Nephron (organoid): Measurements from ENCODE around the gene SASH1.

Experiments
- H3K27ac Mint-ChIP-seq, 3 experiments: 2 replicates each; pipeline ENCODE4 v1.8.0; 2020; ENCODE audit warnings: mixed read lengths in 3 of 3, mild to moderate bottlenecking in 2 of 3, moderate library complexity in 1 of 3
- H3K27me3 Mint-ChIP-seq: 2 replicates; pipeline ENCODE4 v1.8.0; 2021; ENCODE audit warnings: low read depth, mild to moderate bottlenecking, moderate library complexity, mixed read lengths
- H3K36me3 Mint-ChIP-seq: 2 replicates; pipeline ENCODE4 v1.8.0; 2020; ENCODE audit warnings: low read depth, mixed read lengths
- H3K4me1 Mint-ChIP-seq: 2 replicates; pipeline ENCODE4 v1.8.0; 2020; ENCODE audit warnings: mixed read lengths
- H3K4me3 Mint-ChIP-seq, 3 experiments: 2 replicates each; pipeline ENCODE4 v1.8.0; 2020; ENCODE audit warnings: mild to moderate bottlenecking in 3 of 3, mixed read lengths in 3 of 3, moderate library complexity in 2 of 3
- H3K9me3 Mint-ChIP-seq: 2 replicates; pipeline ENCODE4 v1.8.0; 2020; ENCODE audit warnings: mixed read lengths
- CTCF ChIP-seq, 3 experiments: fragments of 200-600 bp; sonication (generic); IDR thresholded peaks; one replicate each; pipeline ENCODE4 v1.5.0; 2021; ENCODE audit warnings: antibody characterized with exemption in 3 of 3; ENCODE audit not compliant: unreplicated experiment in 3 of 3

SASH1 gene

GRCh38 chr6:148492654-148493290 lies 150.1 kb downstream of the SASH1 start:
- H3K36me3 Mint-ChIP-seq, result peaks cover 37% of the 10 kb centered on the region
- no peaks in the 10 kb centered on the region for H3K27me3 Mint-ChIP-seq
- no peak for TF ChIP-seq CTCF (IDR thresholded peaks at IDR 0.05; ENCODE audit: unreplicated experiment in 3 of 3)
- peaks cover 17% of the 10 kb centered on the region for H3K4me1 Mint-ChIP-seq
- H3K27ac Mint-ChIP-seq, result no peak overlapping the region
- no peak overlapping the region for H3K4me3 Mint-ChIP-seq
- no peaks in the 10 kb centered on the region for H3K9me3 Mint-ChIP-seq

GRCh38 chr6:148493424-148493823 lies 150.8 kb downstream of the SASH1 start:
- Mint-ChIP-seq H3K27ac (no peak overlapping the region), H3K36me3 (peaks cover 31% of the 10 kb centered on the region), H3K4me1 (peaks cover 18% of the 10 kb centered on the region), H3K4me3 (no peak overlapping the region), H3K9me3 (no peaks in the 10 kb centered on the region), H3K27me3 (no peaks in the 10 kb centered on the region)
- TF ChIP-seq CTCF (IDR thresholded peaks at IDR 0.05; ENCODE audit: unreplicated experiment in 3 of 3), result no peak

- Mint-ChIP-seq H3K4me1 (peaks cover 18% of the 10 kb centered on the region), H3K27ac (peak overlapping the region in 2 of 3 experiments; percentile 60 to 77), H3K9me3 (no peaks in the 10 kb centered on the region), H3K27me3 (no peaks in the 10 kb centered on the region), H3K36me3 (peaks cover 24% of the 10 kb centered on the region), H3K4me3 (no peak overlapping the region)
- TF ChIP-seq CTCF (IDR thresholded peaks at IDR 0.05; ENCODE audit: unreplicated experiment in 3 of 3), result no peak
These were observed 151.6 kb downstream of the SASH1 start for GRCh38 chr6:148494226-148494625.

GRCh38 chr6:148495029-148495428 lies 152.4 kb downstream of the SASH1 start:
- Mint-ChIP-seq H3K36me3 (peaks cover 23% of the 10 kb centered on the region), H3K4me3 (no peak overlapping the region), H3K27me3 (no peaks in the 10 kb centered on the region), H3K27ac (no peak overlapping the region), H3K9me3 (no peaks in the 10 kb centered on the region), H3K4me1 (peaks cover 21% of the 10 kb centered on the region)
- no peak for TF ChIP-seq CTCF (IDR thresholded peaks at IDR 0.05; ENCODE audit: unreplicated experiment in 3 of 3)

GRCh38 chr6:148497257-148497656 lies 154.6 kb downstream of the SASH1 start:
- H3K36me3 Mint-ChIP-seq, result peaks cover 25% of the 10 kb centered on the region
- H3K4me3 Mint-ChIP-seq, result no peak overlapping the region
- H3K9me3 Mint-ChIP-seq, result no peaks in the 10 kb centered on the region
- H3K4me1 Mint-ChIP-seq, result peaks cover 39% of the 10 kb centered on the region
- no peaks in the 10 kb centered on the region for H3K27me3 Mint-ChIP-seq
- peak overlapping the region in 2 of 3 experiments; percentile 8 to 39 for H3K27ac Mint-ChIP-seq
- no peak for TF ChIP-seq CTCF (IDR thresholded peaks at IDR 0.05; ENCODE audit: unreplicated experiment in 3 of 3)

- H3K9me3 Mint-ChIP-seq, result no peaks in the 10 kb centered on the region
- no peak overlapping the region for H3K4me3 Mint-ChIP-seq
- peaks cover 44% of the 10 kb centered on the region for H3K4me1 Mint-ChIP-seq
- TF ChIP-seq CTCF (IDR thresholded peaks at IDR 0.05; ENCODE audit: unreplicated experiment in 3 of 3), result no peak
- H3K27ac Mint-ChIP-seq, result peak overlapping the region in 2 of 3 experiments; percentile 8 to 39
- H3K36me3 Mint-ChIP-seq, result peaks cover 25% of the 10 kb centered on the region
- no peaks in the 10 kb centered on the region for H3K27me3 Mint-ChIP-seq
These were observed 155.1 kb downstream of the SASH1 start for GRCh38 chr6:148497717-148498116.
